Limb (tissue), 2 donors: ENCODE data around the gene RELL2.

Experiments
- DNase-seq, 2 donors: peaks; one replicate each; pipeline ENCODE4 v3.0.0-alpha.2; 2016; ENCODE audit errors: extremely low spot score in 2 of 2

The RELL2 gene

GRCh38 chr5:141675672-141676071 lies 38.9 kb downstream of the RELL2 start:
- no peak for DNase-seq

DNA sequence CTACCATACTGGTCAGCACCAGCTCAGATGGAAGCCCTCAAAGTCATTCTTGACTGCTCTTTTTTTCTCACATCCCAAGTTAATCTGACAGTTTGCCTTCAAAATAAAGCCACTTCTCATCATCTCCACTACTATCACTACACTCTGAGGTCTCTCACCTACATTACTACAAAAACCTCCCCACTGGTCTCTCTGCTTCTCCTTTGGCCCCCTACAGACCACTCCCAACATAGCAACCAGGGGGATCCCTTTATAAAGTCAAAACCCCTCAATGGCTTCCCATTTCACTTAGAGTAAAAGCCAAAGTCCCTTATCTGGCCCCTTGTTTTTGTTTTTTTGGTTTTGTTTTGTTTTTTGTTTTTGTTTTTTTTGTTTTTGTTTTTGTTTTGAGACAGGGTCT lies 40.6 kb downstream of the RELL2 start:
- no peak for DNase-seq

DNA sequence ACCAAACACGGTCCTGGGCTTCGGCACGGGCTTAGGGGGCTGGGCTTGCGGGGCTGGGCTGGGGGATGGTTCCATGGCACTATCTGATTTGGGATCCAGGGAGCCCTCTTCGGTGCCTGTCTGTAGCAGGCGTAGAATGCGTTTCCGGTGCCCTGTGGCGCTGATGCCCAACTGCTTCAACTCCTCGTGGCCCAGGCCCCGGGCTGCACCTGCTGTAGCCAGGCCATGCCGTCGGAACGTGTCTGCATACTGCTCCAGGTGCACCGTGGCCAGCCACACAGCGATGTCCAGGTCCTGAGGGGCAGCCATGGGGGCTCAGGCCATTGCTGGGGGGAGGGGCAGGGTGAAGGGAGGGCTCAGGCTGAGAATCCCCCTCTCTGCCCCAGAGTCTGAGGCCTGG lies 43.4 kb downstream of the RELL2 start:
- DNase-seq, result no peak

DNA sequence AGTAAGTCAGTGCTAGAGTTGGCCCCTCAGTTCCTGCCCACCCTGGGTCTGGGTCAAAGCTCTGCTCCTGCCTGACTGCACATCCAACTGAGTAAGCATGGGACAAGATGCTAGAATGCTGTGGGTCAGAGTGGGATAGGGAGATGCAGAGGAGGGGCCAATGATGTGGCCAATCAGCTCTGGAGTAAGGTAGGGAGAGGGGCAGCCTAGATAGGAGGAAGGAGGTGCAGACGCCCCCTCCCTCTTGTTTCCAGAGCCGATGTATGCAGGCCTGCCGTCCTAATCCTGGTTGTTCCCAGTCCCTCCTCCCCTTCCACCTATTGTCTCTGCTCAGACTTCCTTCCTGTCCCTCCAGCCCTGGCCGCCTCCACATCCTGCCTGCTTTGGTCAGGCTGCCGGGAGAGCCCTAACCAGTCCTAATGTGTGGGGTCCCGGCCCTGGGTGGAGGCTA lies 44.0 kb downstream of the RELL2 start:
- DNase-seq, result no peak

DNA sequence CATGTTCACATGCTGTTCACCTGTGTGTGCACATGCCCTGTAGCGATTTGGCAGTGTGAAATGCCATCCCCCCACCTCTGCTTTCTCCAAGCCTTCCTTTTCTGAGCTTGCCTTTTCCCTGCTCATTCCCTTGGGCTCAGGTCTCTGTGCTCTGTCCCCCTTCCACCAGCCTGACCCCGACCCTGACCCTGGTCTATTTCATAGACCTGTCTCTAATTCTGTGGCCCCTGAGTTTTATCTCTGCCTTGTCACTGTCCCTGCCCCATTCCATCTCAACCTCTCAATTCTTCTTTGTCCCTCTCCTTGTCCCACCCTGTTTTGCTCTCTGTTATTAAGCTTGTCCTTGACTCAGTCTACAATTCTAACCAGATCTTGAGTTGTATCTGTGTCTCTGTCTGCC lies 44.5 kb downstream of the RELL2 start:
- DNase-seq, result no peak

GRCh38 chr5:141681695-141682641 lies 45.2 kb downstream of the RELL2 start, which contains the start of gene ARAP3:
Gene ARAP3, minus strand, starts transcription at chr5:141682230. Its CDS starts 1,744 bp downstream, at chr5:141680486.
- peak; percentile 51 to 78 for DNase-seq

DNA sequence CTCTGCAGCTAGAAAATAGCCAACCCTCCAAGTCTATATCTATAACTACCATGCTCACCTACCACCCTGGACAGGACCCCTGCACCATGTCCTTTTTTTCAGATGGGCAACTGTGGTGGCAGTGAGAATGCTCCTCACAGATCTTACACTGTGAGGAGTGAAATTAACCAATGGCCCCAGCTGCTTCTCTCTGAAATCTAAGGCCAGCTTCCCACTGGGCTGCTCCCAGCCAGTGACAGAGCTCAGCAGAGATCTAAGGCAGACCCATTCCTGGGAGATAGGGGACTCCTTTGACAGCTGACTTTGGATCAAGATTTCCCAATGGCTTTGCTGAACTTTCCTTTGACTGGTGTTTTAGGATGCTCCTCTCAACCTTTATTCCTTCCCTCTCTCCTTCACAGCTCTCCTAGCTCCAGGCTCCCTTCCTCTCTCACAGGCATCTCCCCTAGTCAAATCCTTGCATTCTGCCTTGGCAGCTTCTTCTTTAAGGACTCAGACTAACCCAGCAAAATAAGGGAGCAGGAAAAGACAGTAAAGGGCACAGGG lies 46.9 kb downstream of the RELL2 start:
- DNase-seq, result no peak

- DNase-seq, result no peak
Measured at GRCh38 chr5:141685591-141685990, 48.8 kb downstream of the RELL2 start.

- no peak for DNase-seq
Measured at GRCh38 chr5:141686648-141687416, 50.0 kb downstream of the RELL2 start.
